COLO829 (cell line): ENCODE measurements around the gene GXYLT2.
"Not testable (repeated sequence)": the region's sequence is repeated elsewhere in the genome, so short reads cannot be mapped to it uniquely, and the experiment has no call there.

Experiments
- DNase-seq: peaks from one replicate; pipeline ENCODE4 v3.0.0; 2012; ENCODE audit warnings: low spot score

The GXYLT2 gene

DNA sequence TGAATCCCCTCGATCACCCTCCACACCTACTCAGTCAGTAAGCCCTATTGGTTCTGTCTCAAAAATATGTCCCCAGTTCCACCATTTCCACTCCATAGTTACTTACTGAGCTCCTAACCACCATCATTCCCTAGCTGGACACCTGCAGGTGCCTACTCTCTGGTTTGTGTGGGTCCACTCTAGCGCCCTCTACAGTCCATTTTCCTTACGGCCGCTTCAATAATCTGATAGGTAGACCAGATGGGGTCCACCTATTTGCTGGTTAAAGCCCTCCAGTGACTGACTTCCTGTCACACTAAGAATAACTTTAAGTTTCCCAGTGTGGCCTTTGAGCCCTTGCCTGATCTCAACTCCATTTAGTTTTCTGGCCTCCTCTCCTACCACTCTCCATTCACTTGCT lies 5.0 kb downstream of the GXYLT2 start:
- DNase-seq = no peak

DNA sequence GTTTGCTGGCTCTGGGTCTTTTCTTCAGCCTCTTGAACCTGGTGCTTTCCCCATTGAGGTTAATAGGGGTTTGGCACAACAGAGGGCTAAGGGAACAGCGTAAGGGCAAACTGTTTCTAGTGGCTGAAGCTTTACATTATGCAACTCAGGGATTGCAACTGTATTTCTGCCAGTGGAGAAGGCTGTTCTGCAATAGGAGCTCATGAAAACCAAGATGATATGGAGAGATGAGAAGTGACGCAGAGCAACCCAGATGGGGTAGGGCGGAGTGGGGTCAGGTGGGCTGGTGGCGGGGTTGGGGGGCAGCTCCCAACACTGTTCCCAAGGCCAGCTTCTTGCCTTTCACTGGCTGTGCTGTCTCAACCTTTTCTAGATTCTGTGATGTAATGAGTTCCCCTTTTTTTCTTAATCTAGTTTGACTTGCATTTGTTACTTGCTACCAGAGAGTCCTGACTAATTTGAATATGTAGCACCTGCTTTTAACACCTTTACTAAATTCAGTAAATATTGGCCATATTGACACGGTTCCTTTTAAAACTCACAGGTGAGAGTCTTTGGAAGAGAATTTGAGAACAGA lies 7.2 kb downstream of the GXYLT2 start:
- DNase-seq = no peak

DNA sequence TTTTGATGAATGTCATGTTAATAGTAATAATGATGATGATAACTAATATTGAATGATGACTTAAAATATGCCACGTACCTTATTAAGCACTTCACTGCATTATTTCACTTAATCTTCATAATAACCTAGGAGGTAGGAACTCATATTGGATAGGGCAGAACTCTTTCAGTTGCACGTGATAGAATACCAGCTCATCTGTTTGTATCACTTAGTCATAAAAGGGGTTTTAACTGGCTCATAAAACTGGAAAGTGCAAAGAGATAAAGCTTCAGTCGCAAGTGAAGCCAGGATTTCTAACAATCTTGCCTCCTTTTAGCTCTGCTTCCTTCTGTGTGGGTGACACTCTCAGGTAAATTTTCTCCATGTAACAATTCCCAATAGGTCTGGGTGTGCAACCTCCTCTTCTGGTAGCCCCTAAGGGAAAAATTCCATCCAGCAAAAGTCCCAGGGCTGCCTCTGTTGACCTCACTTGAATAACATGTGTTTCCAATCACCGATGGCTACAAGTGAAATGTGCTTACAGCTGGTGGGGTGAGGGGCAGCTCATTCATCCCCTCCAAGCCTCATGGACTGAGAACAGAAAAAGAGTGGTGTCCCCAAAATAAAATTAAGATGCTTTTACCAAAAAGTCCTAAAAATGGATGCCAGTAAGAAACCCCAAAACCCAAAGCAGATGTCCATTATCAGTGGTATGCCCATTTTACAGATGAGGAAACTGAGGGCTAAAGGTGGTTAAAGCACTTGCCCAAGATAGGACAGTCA lies 9.3 kb downstream of the GXYLT2 start:
- no peak for DNase-seq

GRCh38 chr3:72897758-72898007 lies 9.8 kb downstream of the GXYLT2 start:
- DNase-seq = no peak

- no peak for DNase-seq
These were observed 11.5 kb downstream of the GXYLT2 start for GRCh38 chr3:72899349-72899765.

DNA sequence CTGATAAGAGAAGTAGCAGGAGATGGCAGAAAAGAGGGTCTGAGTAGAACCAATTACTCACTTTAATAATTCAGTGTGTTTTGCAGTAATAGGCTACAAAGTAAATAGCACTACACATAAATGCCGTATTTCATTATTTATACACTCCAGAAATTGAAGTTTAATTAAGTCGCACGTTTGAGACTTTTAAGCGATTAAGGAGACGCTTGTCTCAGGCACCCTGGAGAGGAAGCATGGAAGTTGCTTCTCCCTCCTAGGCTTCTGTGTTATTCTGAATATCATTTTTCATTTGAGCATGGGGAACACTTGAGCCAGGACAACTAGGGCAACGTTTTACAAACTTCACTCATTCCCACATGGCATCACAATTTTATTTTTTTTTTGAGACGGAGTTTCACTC lies 12.2 kb downstream of the GXYLT2 start:
- no peak for DNase-seq

GRCh38 chr3:72901840-72902239 lies 14.0 kb downstream of the GXYLT2 start:
- DNase-seq = no peak

DNA sequence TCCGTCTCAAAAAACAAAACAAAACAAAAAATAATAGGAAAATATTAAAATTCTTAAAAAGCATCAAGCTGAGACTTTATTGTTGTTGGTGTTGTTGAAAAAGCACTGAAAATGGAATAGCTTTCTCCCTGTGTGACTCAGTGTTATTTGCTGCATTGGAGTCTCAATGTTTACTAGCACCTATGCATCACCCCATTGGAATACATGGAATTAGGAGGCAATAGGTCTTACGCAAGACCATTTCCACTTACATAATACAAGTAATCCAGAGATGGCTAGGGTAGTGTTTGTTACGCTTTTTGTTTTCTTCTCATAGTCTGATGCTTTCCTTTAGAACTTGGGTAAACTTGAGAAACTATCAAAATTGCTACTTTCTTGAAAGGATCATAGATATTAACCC lies 15.2 kb downstream of the GXYLT2 start:
- DNase-seq = no peak

DNA sequence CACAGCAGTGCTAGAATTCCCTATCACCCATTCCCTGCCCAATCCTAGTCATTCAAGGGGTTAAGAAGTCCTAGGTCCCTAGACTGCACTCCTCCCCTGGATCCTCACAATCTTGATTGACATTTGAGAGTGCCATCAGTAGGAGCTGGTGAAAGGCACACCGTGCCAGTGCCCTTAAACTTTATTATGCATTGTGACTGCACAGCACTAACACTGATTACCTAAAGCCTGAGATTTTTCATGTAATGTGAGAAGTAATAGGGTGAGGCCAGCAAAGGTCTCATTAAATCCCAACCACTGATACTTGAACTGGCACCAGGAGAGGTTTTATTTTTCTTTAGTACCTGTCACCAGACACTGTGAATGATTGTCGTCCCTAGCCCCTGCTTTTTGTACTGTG lies 16.3 kb downstream of the GXYLT2 start:
- no peak for DNase-seq

DNA sequence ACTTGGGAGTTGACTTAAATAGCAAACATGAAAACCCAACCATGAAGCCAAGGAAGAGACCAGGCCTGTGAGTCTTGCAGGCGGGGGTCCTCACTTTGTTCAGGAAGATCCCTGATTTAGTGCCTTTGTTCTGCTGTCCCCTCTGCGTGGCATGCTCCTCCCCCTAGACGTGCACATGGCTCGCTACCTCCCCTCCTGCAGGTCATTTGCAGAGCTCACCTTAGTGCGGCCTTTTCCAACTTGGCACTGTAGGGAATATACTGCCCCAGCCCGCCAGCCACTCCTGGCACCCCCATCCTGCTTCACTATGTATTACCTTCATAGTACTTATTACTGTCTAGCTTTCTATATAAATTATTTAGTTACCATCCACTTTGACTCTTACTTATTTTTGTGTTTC lies 18.3 kb downstream of the GXYLT2 start:
- no peak for DNase-seq

- no peak for DNase-seq
These were observed 19.4 kb downstream of the GXYLT2 start for GRCh38 chr3:72907131-72907711.

GRCh38 chr3:72907731-72908620 lies 20.1 kb downstream of the GXYLT2 start:
- DNase-seq = no peak

- no peak for DNase-seq
These were observed 21.7 kb downstream of the GXYLT2 start for GRCh38 chr3:72909591-72909990.

DNA sequence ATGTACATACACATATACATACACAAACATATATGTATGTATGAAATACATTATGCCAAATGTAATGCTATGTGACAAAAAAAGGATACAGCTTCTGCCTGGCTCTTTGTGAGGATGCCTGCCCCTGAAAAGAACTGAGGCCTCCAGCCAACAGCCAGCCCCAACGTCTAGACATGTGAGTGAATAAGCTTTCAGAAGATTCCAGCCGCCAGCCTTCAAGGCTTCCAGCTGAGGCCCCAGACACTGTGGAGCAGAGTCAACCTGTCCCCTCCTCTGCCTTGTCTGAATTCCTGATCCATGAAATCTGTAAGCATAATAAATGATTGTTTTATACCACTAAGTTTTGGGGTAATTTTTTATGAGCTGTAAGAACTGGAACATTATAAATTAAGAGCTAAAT lies 24.7 kb downstream of the GXYLT2 start:
- no peak for DNase-seq

- DNase-seq = no peak
These were observed 26.5 kb downstream of the GXYLT2 start for GRCh38 chr3:72914383-72914782.

GRCh38 chr3:72916250-72916649 lies 28.4 kb downstream of the GXYLT2 start:
- no peak for DNase-seq

GRCh38 chr3:72919520-72919919 lies 31.7 kb downstream of the GXYLT2 start:
- DNase-seq = no peak

GRCh38 chr3:72924055-72924454 lies 36.2 kb downstream of the GXYLT2 start:
- DNase-seq = no peak

- DNase-seq = not testable (repeated sequence)
These were observed 41.2 kb downstream of the GXYLT2 start for GRCh38 chr3:72928781-72929735.

DNA sequence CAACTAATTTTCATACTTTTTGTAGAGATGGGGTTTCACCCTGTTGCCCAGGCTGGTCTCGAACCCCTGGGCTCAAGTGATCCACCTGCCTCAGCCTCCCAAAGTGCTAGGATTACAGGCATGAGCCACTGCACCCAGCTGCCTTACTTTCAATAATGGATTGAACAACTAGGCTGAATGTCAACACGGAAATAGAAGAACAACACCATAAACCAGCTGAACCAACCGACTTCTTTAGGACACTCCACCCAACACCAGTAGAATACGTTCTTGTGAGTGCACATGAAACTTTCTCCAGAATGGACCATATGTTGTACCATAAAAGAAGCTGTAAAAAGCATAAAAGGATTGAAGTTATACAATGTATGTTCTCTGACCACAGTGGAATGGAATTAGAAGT lies 42.9 kb downstream of the GXYLT2 start:
- DNase-seq = no peak

DNA sequence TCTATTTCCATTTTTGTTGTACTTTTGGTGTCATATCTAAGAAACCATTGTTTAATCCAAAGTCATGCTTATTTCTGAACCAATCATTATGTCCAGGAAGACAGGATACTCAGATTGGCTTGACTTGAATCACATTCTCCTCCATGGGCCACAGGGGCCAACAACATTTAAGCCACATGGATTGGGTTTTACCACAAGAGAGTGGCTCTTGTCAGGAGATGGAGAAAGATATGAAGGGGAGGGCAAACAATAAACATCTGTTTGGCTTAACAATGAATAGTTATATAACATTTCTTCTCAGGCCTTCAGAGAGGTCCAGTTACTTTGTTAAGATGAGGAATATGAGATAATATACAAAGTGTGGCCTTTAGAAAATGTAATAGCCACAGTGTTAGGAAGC lies 44.6 kb downstream of the GXYLT2 start:
- DNase-seq = peak; percentile 84
